Astrocyte (in vitro differentiated cells and primary cell): Measurements from ENCODE around the gene ACTR1A.

Experiments used
- EZH2 ChIP-seq: IDR thresholded peaks from 2 replicates; pipeline ENCODE4 v1.6.1; 2012; ENCODE audit warnings: mild to moderate bottlenecking, low read length, inconsistent platforms; ENCODE audit not compliant: insufficient read depth
- TF ChIP-seq, protein P1 (sequence below): IDR thresholded peaks from 2 replicates; pipeline ENCODE4 v1.5.1; 2011; ENCODE audit warnings: low read depth, mild to moderate bottlenecking, inconsistent platforms, low read length, moderate library complexity; ENCODE audit not compliant: insufficient read depth

DNA sequence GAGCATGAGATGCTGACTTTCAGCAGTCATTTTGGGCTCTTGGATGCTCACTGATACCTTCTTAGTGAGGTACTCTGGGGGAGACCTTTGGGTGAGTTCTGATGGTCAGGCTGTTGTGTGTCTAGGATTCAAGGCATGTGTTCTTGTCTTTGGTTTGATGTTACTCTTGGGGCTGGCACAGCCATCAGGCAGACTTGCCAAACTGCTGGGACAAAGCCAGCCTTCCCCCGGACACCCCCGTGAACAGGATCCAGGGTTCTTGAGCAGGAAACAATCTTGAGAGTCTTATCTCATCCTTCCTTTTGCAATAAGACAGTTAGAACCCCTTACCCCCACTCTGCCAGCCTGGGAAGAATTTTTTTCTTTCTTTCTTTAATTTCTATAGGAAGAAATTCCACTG is 43.5 kb upstream of the ACTR1A start:
- TF ChIP-seq, protein P1, sequence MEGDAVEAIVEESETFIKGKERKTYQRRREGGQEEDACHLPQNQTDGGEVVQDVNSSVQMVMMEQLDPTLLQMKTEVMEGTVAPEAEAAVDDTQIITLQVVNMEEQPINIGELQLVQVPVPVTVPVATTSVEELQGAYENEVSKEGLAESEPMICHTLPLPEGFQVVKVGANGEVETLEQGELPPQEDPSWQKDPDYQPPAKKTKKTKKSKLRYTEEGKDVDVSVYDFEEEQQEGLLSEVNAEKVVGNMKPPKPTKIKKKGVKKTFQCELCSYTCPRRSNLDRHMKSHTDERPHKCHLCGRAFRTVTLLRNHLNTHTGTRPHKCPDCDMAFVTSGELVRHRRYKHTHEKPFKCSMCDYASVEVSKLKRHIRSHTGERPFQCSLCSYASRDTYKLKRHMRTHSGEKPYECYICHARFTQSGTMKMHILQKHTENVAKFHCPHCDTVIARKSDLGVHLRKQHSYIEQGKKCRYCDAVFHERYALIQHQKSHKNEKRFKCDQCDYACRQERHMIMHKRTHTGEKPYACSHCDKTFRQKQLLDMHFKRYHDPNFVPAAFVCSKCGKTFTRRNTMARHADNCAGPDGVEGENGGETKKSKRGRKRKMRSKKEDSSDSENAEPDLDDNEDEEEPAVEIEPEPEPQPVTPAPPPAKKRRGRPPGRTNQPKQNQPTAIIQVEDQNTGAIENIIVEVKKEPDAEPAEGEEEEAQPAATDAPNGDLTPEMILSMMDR, result no peak
- TF ChIP-seq EZH2, result no peak
